Loucy (cell line): ENCODE measurements around the gene APOBEC3A.

Experiments used
- H2AFZ ChIP-seq: fragments of 200-600 bp; sonication (generic); 2 replicates; pipeline ENCODE4 v1.6.0; 2016; ENCODE audit warnings: antibody characterized with exemption, mild to moderate bottlenecking, low read length, moderate library complexity
- H3F3A ChIP-seq: fragments of 200-600 bp; 2 replicates; pipeline ENCODE4 v1.6.0; 2016; ENCODE audit warnings: antibody characterized with exemption, low read depth, mild to moderate bottlenecking
- H3K27me3 ChIP-seq: fragments of 200-600 bp; sonication (generic); 2 replicates; pipeline ENCODE4 v1.6.1; 2014; ENCODE audit warnings: low read length, mild to moderate bottlenecking; ENCODE audit not compliant: insufficient read depth, poor library complexity, severe bottlenecking
- H3K36me3 ChIP-seq: fragments of 200-600 bp; sonication (generic); 2 replicates; pipeline ENCODE4 v1.6.1; 2016; ENCODE audit warnings: low read length; ENCODE audit not compliant: insufficient read depth
- H3K4me1 ChIP-seq: fragments of 200-600 bp; sonication (generic); 2 replicates; pipeline ENCODE4 v1.5.1; 2014; ENCODE audit warnings: low read length, mild to moderate bottlenecking; ENCODE audit not compliant: insufficient read depth, poor library complexity, severe bottlenecking
- H3K4me2 ChIP-seq: fragments of 200-600 bp; sonication (generic); 2 replicates; pipeline ENCODE4 v1.6.0; 2014; ENCODE audit warnings: antibody characterized with exemption, low read length, low read depth, mild to moderate bottlenecking; ENCODE audit not compliant: poor library complexity, severe bottlenecking
- H3K4me3 ChIP-seq: fragments of 200-600 bp; sonication (generic); 2 replicates; pipeline ENCODE4 v1.5.1; 2014; ENCODE audit warnings: low read length, mild to moderate bottlenecking, mixed read lengths; ENCODE audit not compliant: poor library complexity, severe bottlenecking
- H3K79me2 ChIP-seq: fragments of 200-600 bp; sonication (generic); 2 replicates; pipeline ENCODE4 v1.6.1; 2014; ENCODE audit warnings: low read length; ENCODE audit not compliant: insufficient read depth
- H3K9ac ChIP-seq: fragments of 200-600 bp; sonication (generic); 2 replicates; pipeline ENCODE4 v1.6.0; 2014; ENCODE audit warnings: mild to moderate bottlenecking, low read depth, low read length, moderate library complexity; ENCODE audit not compliant: poor library complexity, severe bottlenecking
- H3K9me2 ChIP-seq: fragments of 200-600 bp; sonication (generic); replicated peaks from 2 replicates; pipeline ENCODE4 v1.6.1; 2016; ENCODE audit warnings: low read depth, low read length, mixed read lengths
- H3K9me3 ChIP-seq: fragments of 200-600 bp; sonication (generic); 2 replicates; pipeline ENCODE4 v1.6.1; 2014; ENCODE audit warnings: mild to moderate bottlenecking, antibody characterized with exemption, low read length, low read depth; ENCODE audit not compliant: insufficient read depth
- H4K20me1 ChIP-seq: fragments of 200-600 bp; sonication (generic); 2 replicates; pipeline ENCODE4 v1.6.0; 2014; ENCODE audit warnings: antibody characterized with exemption, low read length, mild to moderate bottlenecking; ENCODE audit not compliant: insufficient read depth, poor library complexity, severe bottlenecking
- CTCF ChIP-seq: fragments of 200-600 bp; sonication (generic); conservative IDR thresholded peaks from 2 replicates; pipeline ENCODE4 v1.5.1; 2014; ENCODE audit warnings: mild to moderate bottlenecking, antibody characterized with exemption, low read length
- EZH2phosphoT487 ChIP-seq: fragments of 200-600 bp; IDR thresholded peaks from 2 replicates; pipeline ENCODE4 v1.6.1; 2018; ENCODE audit warnings: antibody characterized with exemption, mild to moderate bottlenecking, moderate library complexity, borderline replicate concordance

Gene APOBEC3A

GRCh38 chr22:38996105-38996504 is 38.7 kb downstream of the APOBEC3A start:
- Histone ChIP-seq H3K4me2 (no peak overlapping the region), H3K4me3 (no peak overlapping the region), H3F3A (no peaks in the 10 kb centered on the region), H3K27me3 (no peaks in the 10 kb centered on the region), H3K9me2 (no peaks in the 10 kb centered on the region), H3K9ac (no peak overlapping the region), H3K9me3 (no peaks in the 10 kb centered on the region), H3K4me1 (no peaks in the 10 kb centered on the region), H2AFZ (no peak overlapping the region), H4K20me1 (no peaks in the 10 kb centered on the region), H3K79me2 (no peaks in the 10 kb centered on the region), H3K36me3 (no peaks in the 10 kb centered on the region)
- TF ChIP-seq CTCF (no peak), EZH2phosphoT487 (no peak)

GRCh38 chr22:38997518-38997917 is 40.1 kb downstream of the APOBEC3A start:
- H3K9me2 ChIP-seq, result no peaks in the 10 kb centered on the region
- H3K36me3 ChIP-seq, result no peaks in the 10 kb centered on the region
- no peaks in the 10 kb centered on the region for H3K79me2 ChIP-seq
- TF ChIP-seq CTCF, result no peak
- TF ChIP-seq EZH2phosphoT487, result no peak
- H3K9me3 ChIP-seq, result no peaks in the 10 kb centered on the region
- H3K4me3 ChIP-seq, result no peak overlapping the region
- H3K4me2 ChIP-seq, result no peak overlapping the region
- no peak overlapping the region for H3K9ac ChIP-seq
- H3F3A ChIP-seq, result no peaks in the 10 kb centered on the region
- no peaks in the 10 kb centered on the region for H4K20me1 ChIP-seq
- no peak overlapping the region for H2AFZ ChIP-seq
- no peaks in the 10 kb centered on the region for H3K27me3 ChIP-seq
- no peaks in the 10 kb centered on the region for H3K4me1 ChIP-seq

- H3K9ac ChIP-seq, result no peak overlapping the region
- H4K20me1 ChIP-seq, result no peaks in the 10 kb centered on the region
- TF ChIP-seq CTCF (peak; percentile 77), EZH2phosphoT487 (no peak)
- no peaks in the 10 kb centered on the region for H3K79me2 ChIP-seq
- H3F3A ChIP-seq, result no peaks in the 10 kb centered on the region
- no peaks in the 10 kb centered on the region for H3K36me3 ChIP-seq
- H3K27me3 ChIP-seq, result no peaks in the 10 kb centered on the region
- peak overlapping the region; percentile 10 for H3K4me2 ChIP-seq
- no peaks in the 10 kb centered on the region for H3K9me2 ChIP-seq
- H3K4me3 ChIP-seq, result no peak overlapping the region
- peak overlapping the region; percentile 44; the same call in 1 of the 2 replicates for H2AFZ ChIP-seq
- no peaks in the 10 kb centered on the region for H3K9me3 ChIP-seq
- H3K4me1 ChIP-seq, result peaks cover 4% of the 10 kb centered on the region
These were observed 45.8 kb downstream of the APOBEC3A start for GRCh38 chr22:39003165-39003638.
